Esophagus squamous epithelium (tissue), 5 donors: ENCODE results near the gene TENT4B. TPM values are rescaled to one million over a fixed set of nuclear protein-coding genes. Genes with fewer than 3 reads are reported as not detected.

Source experiments
- DNase-seq: peaks from one replicate; lab custom pipeline; 2025; lab: John Stamatoyannopoulos, UW
- H3K27ac ChIP-seq, 4 donors: fragments of 200-600 bp; sonication (generic); one replicate each; pipeline ENCODE4 v1.5.1; 2016 to 2019; ENCODE audit warnings: mild to moderate bottlenecking in 1 of 4
- H3K27me3 ChIP-seq, 4 donors: fragments of 200-600 bp; sonication (generic); 1 replicate in 3 of 4; 2 replicates in 1 of 4; pipeline versions ENCODE4 v1.5.1 to v1.6.0; 2017 to 2021; ENCODE audit warnings: antibody characterized with exemption in 1 of 4
- H3K36me3 ChIP-seq, 3 donors: fragments of 200-600 bp; sonication (generic); one replicate each; pipeline ENCODE4 v1.5.1; 2016 to 2019
- H3K4me1 ChIP-seq, 3 donors: fragments of 200-600 bp; sonication (generic); one replicate each; pipeline ENCODE4 v1.5.1; 2017 to 2019
- H3K4me3 ChIP-seq, 4 donors: fragments of 200-600 bp; sonication (generic); 1 replicate in 3 of 4; 2 replicates in 1 of 4; pipeline ENCODE4 v1.5.1; 2016 to 2019; ENCODE audit warnings: mild to moderate bottlenecking in 2 of 4, moderate library complexity in 1 of 4
- H3K9me3 ChIP-seq, 3 donors: fragments of 200-600 bp; sonication (generic); one replicate each; pipeline ENCODE4 v1.5.1; 2016 to 2019
- CTCF ChIP-seq, 6 experiments: fragments of 450-650 bp in 4 of 6; fragments of 200-600 bp in 2 of 6; sonication (generic) in 2 of 6; IDR thresholded peaks; one replicate each; pipeline ENCODE4 v1.5.1; 2016 to 2019; ENCODE audit warnings: antibody characterized with exemption in 6 of 6, mild to moderate bottlenecking in 4 of 6, moderate library complexity in 4 of 6
- POLR2A ChIP-seq, 4 donors: fragments of 450-650 bp; IDR thresholded peaks; one replicate each; pipeline ENCODE4 v1.6.1; 2017; ENCODE audit warnings: antibody characterized with exemption in 4 of 4, mild to moderate bottlenecking in 4 of 4, moderate library complexity in 3 of 4
- WGBS, 2 donors: methylation state at CpG; one replicate each; pipeline ENCODE4 v1.1.5; 2018; 5-methylcytosine and 5-hydroxymethylcytosine counted together
- intact Hi-C: fragments of 100-400 bp; cut with DNase I; formaldehyde crosslinking; loops from one replicate; pipeline ENCODE4 v1.15.0; 2022
- total RNA-seq, 4 donors: library from RNA; depleted of rRNA; stranded (reverse); fragments of >200 nt; gene quantifications; one replicate each; pipeline ENCODE4 v1.1.0, GENCODE V29; 2016
- donor health status: DM: yes; HTN: yes; CAD: no.

The TENT4B gene
- total RNA-seq, 4 donors from 2014 or later: 6.3 to 11.4 (median 8.4) TPM

GRCh38 chr16:50246299-50247122 is 93.4 kb downstream of the TENT4B start:
- TF ChIP-seq CTCF (IDR thresholded peaks at IDR 0.05) (no peak), POLR2A (IDR thresholded peaks at IDR 0.05) (no peak)
- DNase-seq: no peak
- Histone ChIP-seq H3K27ac (peak overlapping the region; percentile 75 to 93 (median 84)), H3K4me3 (peak overlapping the region; percentile 48 to 83 (median 70)), H3K36me3 (no peaks in the 10 kb centered on the region), H3K4me1 (peaks cover 13 to 36% (median 18%) of the 10 kb centered on the region in 3 donors), H3K27me3 (peaks cover 0 to 13% (median 0%) of the 10 kb centered on the region in 4 donors), H3K9me3 (no peaks in the 10 kb centered on the region)
- intact Hi-C loops: loop anchor here (10.0 kb wide), 1 partner anchor 108 kb away; no protein-coding TSS in a partner anchor
- 55 to 62% methylated on average over 8 of the region's 46 CpGs for WGBS, 2 donors

- DNase-seq: no peak
These were observed 94.2 kb downstream of the TENT4B start for GRCh38 chr16:50247123-50247905.

GRCh38 chr16:50247906-50248608 is 95.0 kb downstream of the TENT4B start:
- DNase-seq: no peak
- no peak for TF ChIP-seq CTCF (IDR thresholded peaks at IDR 0.05)
- 87 to 93% methylated on average over 7 to 11 of the region's 13 CpGs for WGBS, 2 donors
- peaks cover 0 to 5% (median 0%) of the 10 kb centered on the region in 4 donors for H3K27me3 ChIP-seq
- intact Hi-C loops: loop anchor here (10.0 kb wide), 1 partner anchor 107 kb away; no protein-coding TSS in a partner anchor
- no peak overlapping the region for H3K4me3 ChIP-seq
- H3K36me3 ChIP-seq: no peaks in the 10 kb centered on the region
- H3K27ac ChIP-seq: no peak overlapping the region
- H3K9me3 ChIP-seq: no peaks in the 10 kb centered on the region
- peaks cover 13 to 50% (median 18%) of the 10 kb centered on the region in 3 donors for H3K4me1 ChIP-seq

More at GRCh38 chr16:50247123-50247905, 94.2 kb downstream of the TENT4B start:
- no peak for TF ChIP-seq CTCF (IDR thresholded peaks at IDR 0.05)
- Histone ChIP-seq H3K4me3 (peak overlapping the region in 2 of 4 donors; percentile 76 to 83), H3K36me3 (no peaks in the 10 kb centered on the region), H3K27me3 (peaks cover 0 to 11% (median 0%) of the 10 kb centered on the region in 4 donors), H3K4me1 (peaks cover 13 to 44% (median 18%) of the 10 kb centered on the region in 3 donors), H3K27ac (peak overlapping the region in 2 of 4 donors; percentile 82 to 93), H3K9me3 (no peaks in the 10 kb centered on the region)
- 93 to 96% methylated on average over 12 of the region's 12 CpGs for WGBS, 2 donors
- intact Hi-C loops: loop anchor here (10.0 kb wide), 1 partner anchor 107 kb away; no protein-coding TSS in a partner anchor

GRCh38 chr16:50248845-50249244 is 95.7 kb downstream of the TENT4B start:
- Histone ChIP-seq H3K27ac (no peak overlapping the region), H3K9me3 (no peaks in the 10 kb centered on the region), H3K36me3 (no peaks in the 10 kb centered on the region), H3K27me3 (peaks cover 0 to 5% (median 0%) of the 10 kb centered on the region in 4 donors), H3K4me1 (peaks cover 13 to 50% (median 18%) of the 10 kb centered on the region in 3 donors), H3K4me3 (no peak overlapping the region)
- intact Hi-C loops: loop anchor here (10.0 kb wide), 1 partner anchor 106 kb away; no protein-coding TSS in a partner anchor
- WGBS, 2 donors: 95 to 100% methylated on average over 5 to 7 of the region's 8 CpGs
- no peak for DNase-seq
- no peak for TF ChIP-seq POLR2A (IDR thresholded peaks at IDR 0.05)
- TF ChIP-seq CTCF (IDR thresholded peaks at IDR 0.05): no peak
